Tibial nerve (tissue), 4 donors: Measurements from ENCODE around the gene BIRC6. TPM values are rescaled to one million over a fixed set of nuclear protein-coding genes. Genes with fewer than 3 reads are reported as not detected.

Source experiments
- DNase-seq, 2 donors: peaks; one replicate each; pipeline ENCODE4 v3.0.0-alpha.2; 2019; ENCODE audit warnings: low spot score in 2 of 2
- H3K27ac ChIP-seq, 4 donors: fragments of 200-600 bp; sonication (generic) in 3 of 4; one replicate each; pipeline ENCODE4 v1.5.1; 2017 to 2019; ENCODE audit warnings: mild to moderate bottlenecking in 1 of 4
- H3K27me3 ChIP-seq, 2 donors: fragments of 200-600 bp; sonication (generic) in 1 of 2; one replicate each; pipeline versions ENCODE4 v1.5.1 to v1.6.0; 2017 to 2019
- H3K36me3 ChIP-seq, 3 donors: fragments of 200-600 bp; sonication (generic); one replicate each; pipeline ENCODE4 v1.5.1; 2018 to 2019
- H3K4me1 ChIP-seq, 4 donors: fragments of 200-600 bp; sonication (generic) in 3 of 4; one replicate each; pipeline ENCODE4 v1.5.1; 2017 to 2019
- H3K4me3 ChIP-seq, 4 donors: fragments of 200-600 bp; sonication (generic) in 3 of 4; one replicate each; pipeline ENCODE4 v1.5.1; 2017 to 2019; ENCODE audit warnings: mild to moderate bottlenecking in 1 of 4, moderate library complexity in 1 of 4
- H3K9me3 ChIP-seq, 4 donors: fragments of 200-600 bp; sonication (generic) in 3 of 4; one replicate each; pipeline ENCODE4 v1.5.1; 2017 to 2019
- EP300 ChIP-seq, 2 donors: sonication (generic); formaldehyde crosslinking; IDR thresholded peaks; one replicate each; pipeline ENCODE4 v1.6.1; 2017; ENCODE audit warnings: antibody characterized with exemption in 2 of 2, mild to moderate bottlenecking in 1 of 2
- POLR2A ChIP-seq, 2 donors: fragments of 450-650 bp; IDR thresholded peaks; one replicate each; pipeline ENCODE4 v1.6.1; 2017; ENCODE audit warnings: antibody characterized with exemption in 2 of 2, mild to moderate bottlenecking in 2 of 2, moderate library complexity in 2 of 2
- WGBS, 2 donors: methylation state at CpG; one replicate each; pipeline ENCODE4 v1.1.5; 2018; 5-methylcytosine and 5-hydroxymethylcytosine counted together
- total RNA-seq, 4 donors: library from RNA; depleted of rRNA; stranded (reverse); fragments of >200 nt; gene quantifications; one replicate each; pipeline ENCODE4 v1.1.0, GENCODE V29; 2016
- TF ChIP-seq, protein P1 (sequence below), 5 experiments: fragments of 200-600 bp in 3 of 5; fragments of 450-650 bp in 2 of 5; sonication (generic) in 3 of 5; IDR thresholded peaks; one replicate each; pipeline ENCODE4 v1.5.1; 2016 to 2019; ENCODE audit warnings: antibody characterized with exemption in 5 of 5, mild to moderate bottlenecking in 3 of 5, moderate library complexity in 2 of 5

Gene BIRC6
- total RNA-seq, 4 donors from 2014 or later: 87.5 to 154 (median 124) TPM

DNA sequence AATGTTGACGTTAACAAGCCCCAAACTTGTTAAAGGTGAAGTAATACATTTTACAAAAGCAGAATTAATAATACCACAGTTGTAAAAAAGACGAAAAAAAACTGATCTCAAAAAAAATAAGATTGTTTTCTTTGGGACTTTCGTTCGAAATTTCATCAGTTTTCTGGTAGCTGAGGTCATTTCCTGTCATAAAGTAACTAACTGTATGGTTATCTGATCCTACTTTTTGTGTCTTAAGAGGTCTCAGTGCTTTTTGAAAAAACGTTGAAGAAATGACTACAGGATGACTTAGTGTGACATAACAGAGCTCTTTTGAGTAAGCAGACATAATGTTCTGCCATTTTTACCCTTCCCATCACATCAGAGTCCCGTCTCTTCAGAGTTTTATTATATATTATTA is 79.3 kb downstream of the BIRC6 start:
- DNase-seq: no peak
- H3K4me3 ChIP-seq: no peak overlapping the region
- no peak overlapping the region for H3K27ac ChIP-seq
- TF ChIP-seq POLR2A (IDR thresholded peaks at IDR 0.05) (no peak), EP300 (IDR thresholded peaks at IDR 0.05) (no peak)
- TF ChIP-seq, protein P1, sequence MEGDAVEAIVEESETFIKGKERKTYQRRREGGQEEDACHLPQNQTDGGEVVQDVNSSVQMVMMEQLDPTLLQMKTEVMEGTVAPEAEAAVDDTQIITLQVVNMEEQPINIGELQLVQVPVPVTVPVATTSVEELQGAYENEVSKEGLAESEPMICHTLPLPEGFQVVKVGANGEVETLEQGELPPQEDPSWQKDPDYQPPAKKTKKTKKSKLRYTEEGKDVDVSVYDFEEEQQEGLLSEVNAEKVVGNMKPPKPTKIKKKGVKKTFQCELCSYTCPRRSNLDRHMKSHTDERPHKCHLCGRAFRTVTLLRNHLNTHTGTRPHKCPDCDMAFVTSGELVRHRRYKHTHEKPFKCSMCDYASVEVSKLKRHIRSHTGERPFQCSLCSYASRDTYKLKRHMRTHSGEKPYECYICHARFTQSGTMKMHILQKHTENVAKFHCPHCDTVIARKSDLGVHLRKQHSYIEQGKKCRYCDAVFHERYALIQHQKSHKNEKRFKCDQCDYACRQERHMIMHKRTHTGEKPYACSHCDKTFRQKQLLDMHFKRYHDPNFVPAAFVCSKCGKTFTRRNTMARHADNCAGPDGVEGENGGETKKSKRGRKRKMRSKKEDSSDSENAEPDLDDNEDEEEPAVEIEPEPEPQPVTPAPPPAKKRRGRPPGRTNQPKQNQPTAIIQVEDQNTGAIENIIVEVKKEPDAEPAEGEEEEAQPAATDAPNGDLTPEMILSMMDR (IDR thresholded peaks at IDR 0.05): no peak
- peaks cover 0 to 71% (median 6%) of the 10 kb centered on the region in 3 donors for H3K36me3 ChIP-seq
- peaks cover 0 to 7% (median 0%) of the 10 kb centered on the region in 4 donors for H3K4me1 ChIP-seq
- no peaks in the 10 kb centered on the region for H3K27me3 ChIP-seq
- WGBS, 2 donors: 63% methylated on average over 6 of the region's 6 CpGs
- H3K9me3 ChIP-seq: no peaks in the 10 kb centered on the region

DNA sequence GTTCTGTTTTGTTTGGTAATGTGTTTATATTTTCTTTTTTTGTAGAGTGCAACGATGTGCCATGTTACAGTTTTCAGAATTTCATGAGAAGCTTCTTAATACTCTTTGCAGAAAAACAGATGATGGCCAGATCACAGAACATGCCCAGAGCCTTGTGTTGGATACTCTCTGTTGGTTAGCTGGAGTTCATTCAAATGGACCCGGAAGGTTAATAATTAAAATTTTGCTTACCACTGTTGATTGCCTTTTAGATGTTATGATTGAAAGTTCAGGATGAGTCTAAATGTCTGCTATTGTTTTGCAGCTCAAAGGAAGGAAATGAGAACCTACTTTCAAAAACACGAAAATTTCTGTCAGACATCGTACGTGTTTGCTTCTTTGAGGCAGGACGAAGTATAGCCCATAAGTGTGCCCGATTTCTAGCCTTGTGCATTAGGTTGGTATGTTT is 85.2 kb downstream of the BIRC6 start:
- no peak for TF ChIP-seq POLR2A (IDR thresholded peaks at IDR 0.05)
- H3K4me1 ChIP-seq: no peaks in the 10 kb centered on the region
- no peak overlapping the region for H3K27ac ChIP-seq
- H3K4me3 ChIP-seq: no peak overlapping the region
- peaks cover 0 to 93% (median 20%) of the 10 kb centered on the region in 3 donors for H3K36me3 ChIP-seq
- WGBS, 2 donors: 91 to 93% methylated on average over 7 of the region's 7 CpGs
- no peaks in the 10 kb centered on the region for H3K27me3 ChIP-seq
- DNase-seq: no peak
- no peaks in the 10 kb centered on the region for H3K9me3 ChIP-seq

GRCh38 chr2:32446369-32446768 is 89.5 kb downstream of the BIRC6 start:
- TF ChIP-seq, protein P1 (IDR thresholded peaks at IDR 0.05): no peak
- TF ChIP-seq EP300 (IDR thresholded peaks at IDR 0.05): no peak
- no peak for TF ChIP-seq POLR2A (IDR thresholded peaks at IDR 0.05)
- WGBS, 2 donors: 94 to 96% methylated on average over 6 of the region's 6 CpGs
- peaks cover 0 to 78% (median 20%) of the 10 kb centered on the region in 3 donors for H3K36me3 ChIP-seq
- H3K27me3 ChIP-seq: no peaks in the 10 kb centered on the region
- DNase-seq: no peak
- no peaks in the 10 kb centered on the region for H3K4me1 ChIP-seq
- H3K4me3 ChIP-seq: no peak overlapping the region
- no peaks in the 10 kb centered on the region for H3K9me3 ChIP-seq
- no peak overlapping the region for H3K27ac ChIP-seq

GRCh38 chr2:32450851-32451250 is 94.0 kb downstream of the BIRC6 start:
- no peak for DNase-seq
- H3K27me3 ChIP-seq: no peaks in the 10 kb centered on the region
- H3K9me3 ChIP-seq: no peaks in the 10 kb centered on the region
- no peak overlapping the region for H3K4me3 ChIP-seq
- H3K36me3 ChIP-seq: peaks cover 0 to 50% (median 6%) of the 10 kb centered on the region in 3 donors
- H3K27ac ChIP-seq: no peak overlapping the region
- no peak for TF ChIP-seq EP300 (IDR thresholded peaks at IDR 0.05)
- TF ChIP-seq, protein P1 (IDR thresholded peaks at IDR 0.05): no peak
- TF ChIP-seq POLR2A (IDR thresholded peaks at IDR 0.05): no peak
- no peaks in the 10 kb centered on the region for H3K4me1 ChIP-seq

- 88 to 93% methylated on average over 2 of the region's 2 CpGs for WGBS, 2 donors
- H3K4me3 ChIP-seq: no peak overlapping the region
- no peak for DNase-seq
- no peak overlapping the region for H3K27ac ChIP-seq
- no peak for TF ChIP-seq POLR2A (IDR thresholded peaks at IDR 0.05)
- TF ChIP-seq, protein P1 (IDR thresholded peaks at IDR 0.05): no peak
- TF ChIP-seq EP300 (IDR thresholded peaks at IDR 0.05): no peak
- no peaks in the 10 kb centered on the region for H3K27me3 ChIP-seq
- H3K36me3 ChIP-seq: peaks cover 0 to 53% (median 6%) of the 10 kb centered on the region in 3 donors
- no peaks in the 10 kb centered on the region for H3K9me3 ChIP-seq
- H3K4me1 ChIP-seq: no peaks in the 10 kb centered on the region
Observed at GRCh38 chr2:32452338-32453064, 95.7 kb downstream of the BIRC6 start.
